OCI-LY7 (cell line): ENCODE results near the gene DDB1.

ENCODE experiments used
- CTCF ChIP-seq: fragments of 200-600 bp; sonication (generic); conservative IDR thresholded peaks from 2 replicates; pipeline ENCODE4 v1.5.1; 2014; ENCODE audit warnings: mild to moderate bottlenecking, antibody characterized with exemption, low read length, moderate library complexity, mixed read lengths
- EZH2phosphoT487 ChIP-seq: fragments of 200-600 bp; sonication (generic); IDR thresholded peaks from 2 replicates; pipeline ENCODE4 v1.6.1; 2018; ENCODE audit warnings: low read depth, borderline replicate concordance, mild to moderate bottlenecking, mixed run types, antibody characterized with exemption, low read length, moderate library complexity, mixed read lengths

- TF ChIP-seq CTCF (no peak), EZH2phosphoT487 (no peak)
These were observed 17.0 kb upstream of the DDB1 start for GRCh38 chr11:61349916-61350315.
